Measurements from ENCODE around the gene DOK5.

DOK5 gene

DNA sequence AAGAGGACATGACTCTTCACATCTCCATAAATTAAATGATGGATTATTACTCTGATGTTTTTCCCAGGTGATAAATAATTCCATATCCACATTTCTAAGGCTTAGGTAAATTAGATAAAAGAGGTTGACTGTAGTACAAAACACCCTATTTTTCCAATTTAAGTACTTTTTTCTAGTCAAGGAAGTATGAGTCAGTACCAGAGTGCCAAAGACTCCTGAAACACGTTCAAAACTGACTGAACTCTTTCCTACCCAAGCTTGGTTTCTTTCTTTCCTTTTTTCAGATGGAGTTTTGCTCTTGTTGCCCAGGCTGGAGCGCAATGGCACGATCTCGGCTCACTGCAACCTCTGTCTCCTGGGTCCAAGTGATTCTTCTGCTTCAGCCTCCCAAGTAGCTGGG lies 85.0 kb downstream of the DOK5 start:
- no peak for DNase-seq (ENCODE audit: low read depth)

DNA sequence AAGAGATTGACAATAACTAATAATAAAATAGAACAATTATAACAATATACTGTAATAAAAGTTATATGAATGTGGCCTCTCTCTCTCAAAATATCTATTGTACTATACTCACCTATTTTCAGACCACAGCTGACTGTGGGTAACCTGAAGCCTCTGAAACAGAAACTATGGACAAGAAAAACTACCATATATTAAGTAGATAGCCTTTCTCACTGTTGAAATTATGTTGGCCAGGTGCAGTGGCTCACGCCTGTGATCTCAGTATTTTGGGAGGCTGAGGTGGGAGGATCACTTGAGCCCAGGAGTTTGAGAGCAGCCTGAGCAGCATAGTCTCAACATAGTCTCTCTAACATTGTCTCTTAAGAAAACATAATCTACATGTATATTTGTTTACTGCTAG lies 89.9 kb downstream of the DOK5 start:
- DNase-seq (ENCODE audit: low read depth) = no peak

DNA sequence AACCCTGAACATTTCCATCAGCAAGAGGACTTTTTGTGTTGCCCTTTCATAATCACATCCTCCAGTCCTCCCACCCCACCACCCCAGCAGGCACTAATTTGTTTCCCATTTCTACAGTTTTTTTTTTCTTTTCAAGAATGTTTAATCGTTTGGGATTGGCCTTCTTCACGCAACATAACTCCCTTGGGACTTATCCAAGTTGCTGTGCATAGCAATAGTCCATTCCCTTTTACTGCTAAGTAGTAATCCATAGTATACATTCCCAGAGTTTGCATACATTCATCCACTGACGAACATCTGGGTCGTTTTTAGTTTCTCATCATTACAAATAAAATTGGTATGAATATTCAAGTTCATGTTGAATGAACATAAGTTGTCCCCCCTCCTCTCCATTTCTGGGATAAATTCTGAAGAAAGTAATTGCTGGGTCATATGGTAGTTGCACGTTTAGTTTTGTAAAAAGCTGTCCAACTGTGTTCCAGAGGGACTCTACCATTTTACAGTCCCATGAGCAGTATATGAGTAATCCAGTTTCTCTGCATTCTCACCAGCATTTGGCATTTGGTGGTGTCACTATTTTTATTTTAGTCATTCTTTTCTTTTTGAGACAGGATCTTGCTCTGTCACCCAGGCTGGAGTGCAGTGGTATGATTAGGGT lies 90.8 kb downstream of the DOK5 start:
- DNase-seq (ENCODE audit: low read depth) = no peak

DNA sequence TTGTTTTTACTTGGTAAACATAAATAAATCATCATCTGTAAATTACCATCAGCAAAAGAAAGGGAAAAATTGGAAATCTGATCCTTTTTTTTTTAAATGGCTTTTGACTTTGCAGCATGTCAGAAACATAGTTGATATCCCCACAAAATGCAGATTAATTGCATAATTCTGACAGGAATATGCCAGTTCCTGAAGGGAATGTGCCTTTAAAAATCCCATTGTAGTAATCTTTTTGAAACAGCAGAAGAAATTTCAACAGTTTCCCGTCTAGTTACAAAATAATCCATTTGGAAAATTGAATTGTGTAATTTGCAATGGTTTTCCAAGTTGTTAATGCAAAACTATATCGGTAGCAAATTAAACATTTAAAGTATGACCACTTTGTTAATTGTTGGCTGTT lies 95.2 kb downstream of the DOK5 start:
- no peak for DNase-seq (ENCODE audit: low read depth)

DNA sequence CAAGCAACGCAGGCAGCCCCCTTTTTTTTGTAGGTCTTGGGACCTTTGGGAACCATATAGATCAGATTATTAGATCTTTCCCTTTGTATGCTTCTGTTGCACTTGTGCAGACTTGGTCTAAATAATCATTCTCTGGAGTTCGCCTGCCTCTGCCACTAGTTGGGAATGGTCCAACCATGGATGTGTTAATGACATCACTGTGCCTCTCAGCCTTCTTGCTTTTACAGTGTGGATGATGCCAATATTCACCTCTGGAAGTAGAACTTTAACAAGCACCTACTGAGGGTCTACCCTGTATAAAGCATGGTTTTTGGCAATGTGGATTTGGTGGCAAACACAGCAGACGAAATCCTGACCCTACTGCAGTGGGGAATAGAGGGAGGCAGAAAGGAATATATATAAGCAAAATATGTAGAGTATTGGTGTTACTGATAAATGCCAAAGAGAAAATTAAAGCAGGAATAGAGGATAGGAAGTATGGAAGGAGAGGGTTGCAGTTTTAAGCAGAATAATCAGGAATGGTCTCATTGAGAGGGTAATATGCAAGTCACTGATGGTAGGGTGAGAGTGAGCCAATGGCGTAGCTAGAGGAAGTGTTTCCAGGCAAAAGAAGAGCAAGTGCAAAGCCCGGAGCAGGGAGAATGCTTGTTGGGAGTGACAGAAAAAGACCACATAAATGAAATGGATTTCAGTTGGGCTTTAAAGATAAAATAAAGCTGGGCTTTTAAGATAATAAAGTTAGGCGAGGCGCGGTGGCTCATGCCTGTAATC lies 97.5 kb downstream of the DOK5 start:
- DNase-seq (ENCODE audit: low read depth) = no peak

DNA sequence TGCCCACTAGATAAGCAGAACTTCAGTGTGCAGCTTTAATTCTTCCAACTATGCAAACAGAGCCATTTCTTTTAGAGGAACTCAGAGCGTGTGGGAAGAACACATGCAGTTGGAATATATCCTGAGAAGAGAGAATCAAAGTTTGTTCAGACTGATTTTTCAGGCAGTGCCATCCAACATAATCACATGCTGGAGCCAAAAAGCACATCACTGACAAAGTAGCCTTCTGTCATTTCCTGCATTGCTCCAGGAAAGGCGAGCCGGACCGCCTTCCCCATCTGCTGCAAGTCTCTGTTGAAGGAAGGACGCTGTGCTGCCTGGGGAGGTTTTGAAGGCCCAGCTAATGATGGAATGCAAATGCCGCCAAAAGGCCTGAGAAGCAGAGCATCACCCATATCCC lies 98.4 kb downstream of the DOK5 start:
- DNase-seq (ENCODE audit: low read depth) = no peak

DNA sequence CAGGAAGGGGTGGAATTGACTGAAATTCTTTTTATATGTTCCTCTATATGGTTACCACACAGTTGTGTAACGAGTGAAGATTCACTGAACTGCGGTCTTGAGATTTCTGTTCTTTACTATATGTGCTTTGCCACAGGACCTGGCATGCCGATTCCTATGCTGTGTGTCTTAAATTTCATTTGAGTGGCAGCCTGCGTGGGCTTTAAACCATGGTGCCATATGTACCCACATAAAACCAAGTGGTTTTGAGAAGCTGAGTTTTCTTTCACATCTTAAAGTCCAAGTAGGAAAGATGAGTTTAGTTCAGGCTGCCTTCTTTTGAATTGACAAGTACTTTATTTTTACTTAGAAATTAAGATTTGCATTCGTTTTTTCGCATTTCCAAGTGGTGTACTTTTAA lies 101.1 kb downstream of the DOK5 start:
- DNase-seq (ENCODE audit: low read depth) = no peak

DNA sequence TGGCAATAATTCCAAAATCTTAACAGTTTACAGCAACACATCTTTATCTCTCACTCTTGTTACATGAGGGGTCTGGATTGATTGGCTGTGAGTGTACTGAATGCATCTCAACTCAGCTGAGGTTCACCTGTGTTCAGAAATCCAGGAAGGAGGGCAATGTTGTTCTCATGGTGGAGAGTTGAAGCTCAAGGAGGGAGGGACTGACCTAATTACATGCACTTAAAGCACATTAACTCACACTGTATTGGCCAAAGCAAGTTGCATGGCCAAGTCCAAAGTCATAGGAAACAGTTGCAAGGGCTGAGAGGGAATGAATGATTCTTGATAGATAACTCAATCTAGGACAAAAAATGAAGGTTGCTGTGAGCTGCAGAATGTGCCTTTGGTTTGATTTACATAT lies 102.2 kb downstream of the DOK5 start:
- DNase-seq (ENCODE audit: low read depth) = no peak

DNA sequence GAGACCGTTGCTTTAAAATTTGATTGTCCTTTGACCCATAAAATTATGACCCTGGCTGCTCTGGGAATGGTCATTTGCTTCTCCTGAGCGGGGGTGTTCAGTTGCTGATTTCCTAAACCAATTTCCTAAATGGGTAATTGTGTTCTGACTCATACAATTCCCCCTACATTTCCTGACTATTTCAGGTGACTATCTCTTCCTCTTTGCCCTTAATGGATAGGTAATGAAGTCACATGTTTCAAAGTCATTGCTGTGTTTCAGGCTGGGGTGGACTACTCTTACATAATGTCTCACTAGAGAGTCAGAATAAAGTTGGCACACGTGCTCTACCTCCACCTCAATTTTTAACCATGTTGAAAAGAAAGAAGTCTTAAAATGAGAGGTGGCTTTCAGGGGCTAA lies 109.8 kb downstream of the DOK5 start:
- DNase-seq (ENCODE audit: low read depth) = no peak

DNA sequence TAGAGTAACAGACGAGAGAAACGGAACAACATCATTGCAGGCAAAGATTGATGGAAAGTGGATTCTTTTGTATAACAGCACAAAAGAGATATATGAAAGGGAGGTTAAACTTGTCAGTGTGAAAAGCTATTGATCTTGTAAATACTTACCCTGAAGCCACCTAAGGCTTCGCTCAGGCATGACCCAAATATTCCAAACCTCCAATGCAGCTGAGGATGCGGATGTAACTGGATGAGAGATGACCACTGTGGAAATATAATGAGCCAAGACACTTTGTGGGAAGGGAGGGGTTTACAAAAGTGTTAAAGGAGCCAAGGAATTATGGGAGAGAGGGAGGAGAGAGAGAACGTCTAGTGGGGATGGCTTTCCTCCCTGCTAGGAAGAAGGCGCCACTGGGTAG lies 112.0 kb downstream of the DOK5 start:
- DNase-seq (ENCODE audit: low read depth) = no peak

DNA sequence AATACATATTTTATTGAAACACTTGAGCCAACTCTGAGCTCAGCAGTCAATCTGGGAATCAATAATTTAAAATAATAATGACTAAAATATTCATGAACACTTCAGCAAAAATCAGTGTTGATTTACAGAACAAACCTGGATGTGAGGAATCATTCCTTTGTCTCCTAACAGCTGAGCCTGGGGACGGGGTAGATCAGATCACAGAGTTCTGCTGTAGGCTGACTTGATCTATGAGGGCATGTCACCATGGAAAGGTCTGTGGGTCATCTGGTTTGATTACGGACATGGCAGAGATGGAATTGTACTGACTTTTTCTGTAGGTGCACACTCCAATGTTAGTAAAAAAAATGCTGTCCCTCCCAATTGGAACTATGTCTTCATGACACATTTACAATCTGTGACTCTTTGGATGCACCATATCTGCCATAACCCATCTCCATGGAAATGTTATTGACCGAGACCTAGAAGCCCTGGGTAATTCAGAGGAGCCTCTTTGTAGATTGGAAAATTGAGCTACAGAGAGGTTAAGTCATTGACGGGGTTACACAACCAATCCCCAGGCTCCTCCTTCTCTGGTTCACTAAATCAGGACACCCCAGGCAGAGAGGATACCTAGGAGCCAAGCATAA lies 114.1 kb downstream of the DOK5 start:
- no peak for DNase-seq (ENCODE audit: low read depth)

DNA sequence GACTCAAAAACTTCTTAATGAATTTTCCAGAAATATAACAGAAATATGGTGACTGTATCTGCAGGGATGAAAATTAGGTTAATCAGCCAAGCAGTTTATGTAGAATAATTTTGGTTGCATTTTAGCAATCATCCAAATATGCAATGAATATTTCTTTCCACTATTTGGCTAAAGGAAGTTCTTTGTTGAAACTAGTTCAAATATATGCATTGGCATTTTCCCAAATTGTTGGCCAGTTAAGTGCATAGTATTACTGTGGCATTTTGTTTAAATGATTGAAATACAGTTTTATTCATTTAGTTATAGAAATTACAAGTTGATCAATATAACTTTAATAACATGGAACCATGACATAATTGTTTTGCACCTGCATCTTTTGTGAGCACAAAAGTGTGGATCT lies 115.5 kb downstream of the DOK5 start:
- no peak for DNase-seq (ENCODE audit: low read depth)

DNA sequence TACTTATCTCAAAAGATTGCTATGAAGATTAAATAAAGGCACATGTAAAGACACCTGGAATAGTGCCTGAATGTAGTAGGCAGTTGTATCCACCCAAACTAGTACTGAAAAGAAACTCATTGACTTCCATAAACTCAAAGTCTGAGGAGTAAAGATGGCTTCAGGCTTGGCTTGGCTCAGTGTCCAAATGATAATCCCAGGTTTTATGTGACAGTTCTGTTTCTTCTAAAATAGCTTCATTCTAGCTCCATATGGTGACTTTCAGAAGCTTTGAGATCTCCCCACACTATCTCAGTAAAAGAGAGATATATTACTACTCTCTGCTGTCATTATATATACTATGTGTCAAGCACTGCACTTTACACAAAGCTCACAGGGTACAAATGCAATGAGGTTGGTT lies 121.3 kb downstream of the DOK5 start:
- no peak for DNase-seq (ENCODE audit: low read depth)

DNA sequence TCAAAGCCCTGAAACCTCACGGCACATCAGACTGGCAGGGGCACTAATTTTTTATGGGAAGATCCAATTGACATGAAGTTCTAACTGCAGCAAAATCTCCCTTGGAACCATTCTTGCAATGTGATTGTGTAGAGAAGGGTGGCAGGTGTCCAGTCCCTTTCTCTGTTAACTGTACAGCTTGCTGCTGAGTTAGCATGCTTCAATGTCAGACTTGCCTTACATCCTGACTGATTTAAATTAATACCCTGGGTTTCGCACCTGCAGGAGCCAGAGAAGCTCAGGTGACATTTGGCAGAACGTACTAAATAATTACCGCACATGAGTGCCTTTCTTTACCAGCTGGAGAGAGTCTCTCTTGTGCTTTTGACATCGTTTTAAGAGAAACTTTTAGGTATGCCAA lies 123.0 kb downstream of the DOK5 start:
- no peak for DNase-seq (ENCODE audit: low read depth)

DNA sequence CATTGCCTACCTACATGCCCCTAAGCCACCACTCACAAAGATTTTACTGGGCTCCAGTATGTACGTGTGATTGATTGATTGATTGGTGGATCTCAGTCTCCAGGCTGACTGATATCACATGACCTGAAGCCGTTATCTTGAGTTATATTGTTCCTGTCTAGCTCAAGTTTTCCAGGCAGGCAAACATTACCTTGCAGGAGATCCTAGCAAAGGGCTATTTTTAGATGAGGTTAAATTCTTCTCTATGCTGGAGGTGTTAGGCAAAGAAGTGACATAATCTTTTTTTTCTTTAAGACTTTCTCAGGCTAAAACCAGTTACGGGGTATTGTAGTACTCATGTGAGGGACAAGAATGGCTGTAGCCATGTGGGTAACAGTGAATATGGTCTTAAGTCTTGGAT lies 125.2 kb downstream of the DOK5 start:
- no peak for DNase-seq (ENCODE audit: low read depth)

DNA sequence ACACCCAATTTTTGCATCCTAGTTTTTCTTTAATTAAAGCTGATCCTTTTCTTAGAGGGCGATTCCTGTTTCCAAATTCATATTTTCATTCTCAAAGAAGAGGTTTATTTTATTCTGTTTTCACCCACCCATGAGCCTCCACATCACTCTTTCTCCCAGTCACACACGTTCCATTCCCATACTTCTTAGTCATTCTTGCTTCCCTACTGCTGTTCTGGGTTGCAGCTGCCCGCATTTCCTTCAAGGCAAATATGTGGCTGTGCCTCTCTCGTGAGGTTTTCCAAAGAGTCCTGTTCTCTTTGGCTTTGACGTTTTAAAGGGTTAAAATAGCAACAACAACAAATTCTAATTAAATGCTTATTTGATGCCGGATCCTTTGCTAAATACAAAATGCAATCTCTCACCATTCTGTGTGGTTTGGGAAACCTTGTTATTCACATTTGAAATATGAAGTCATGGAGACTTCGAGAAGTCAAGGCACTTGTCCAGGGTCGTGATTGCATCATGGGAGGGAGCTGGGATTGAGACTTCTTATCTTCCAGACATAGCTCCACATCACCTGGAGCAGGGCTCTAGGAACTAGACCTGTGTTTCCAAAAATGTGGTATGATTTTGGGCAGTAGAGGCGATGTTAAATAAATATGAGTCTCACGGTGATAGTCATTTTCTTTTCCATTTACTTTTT lies 126.6 kb downstream of the DOK5 start:
- DNase-seq (ENCODE audit: low read depth) = no peak

DNA sequence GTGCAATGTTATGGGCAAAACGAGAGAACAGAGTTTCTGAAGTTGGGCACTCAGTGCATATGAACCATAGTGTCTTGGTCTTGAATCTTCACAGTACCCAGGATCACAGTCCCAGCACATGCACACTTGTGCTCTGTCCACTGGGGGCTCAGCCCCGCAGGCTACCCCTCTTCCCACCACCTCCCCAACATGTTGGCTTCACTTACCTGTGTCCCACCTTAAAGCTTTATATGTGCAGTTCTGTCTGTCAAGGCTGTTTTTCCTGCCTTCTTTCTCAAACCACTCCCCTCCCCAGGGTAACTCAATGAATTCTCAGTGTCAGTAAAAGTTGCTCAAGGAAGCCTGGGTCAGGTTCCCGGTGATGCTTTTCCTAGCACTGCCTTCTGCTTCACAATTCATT lies 129.9 kb downstream of the DOK5 start:
- no peak for DNase-seq (ENCODE audit: low read depth)

DNA sequence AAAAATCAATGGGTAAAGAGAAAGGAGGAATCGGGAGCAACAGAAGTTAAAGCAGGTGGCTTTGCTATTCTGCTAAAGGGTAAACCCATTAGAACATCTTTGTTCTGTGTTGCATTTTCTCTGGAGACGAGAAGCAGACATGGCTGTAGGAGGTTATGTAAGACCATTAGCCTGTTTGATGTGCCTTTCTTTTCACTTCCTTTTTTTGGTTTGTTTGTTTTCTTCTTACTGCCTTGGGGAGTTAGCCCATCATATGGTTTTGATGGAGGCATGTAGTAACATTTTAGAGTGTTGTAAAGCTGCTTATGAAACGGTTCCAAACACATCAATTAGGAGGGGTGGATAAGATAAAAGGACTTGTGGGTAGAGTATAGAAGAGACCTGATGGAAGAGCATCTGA lies 131.0 kb downstream of the DOK5 start:
- no peak for DNase-seq (ENCODE audit: low read depth)

DNA sequence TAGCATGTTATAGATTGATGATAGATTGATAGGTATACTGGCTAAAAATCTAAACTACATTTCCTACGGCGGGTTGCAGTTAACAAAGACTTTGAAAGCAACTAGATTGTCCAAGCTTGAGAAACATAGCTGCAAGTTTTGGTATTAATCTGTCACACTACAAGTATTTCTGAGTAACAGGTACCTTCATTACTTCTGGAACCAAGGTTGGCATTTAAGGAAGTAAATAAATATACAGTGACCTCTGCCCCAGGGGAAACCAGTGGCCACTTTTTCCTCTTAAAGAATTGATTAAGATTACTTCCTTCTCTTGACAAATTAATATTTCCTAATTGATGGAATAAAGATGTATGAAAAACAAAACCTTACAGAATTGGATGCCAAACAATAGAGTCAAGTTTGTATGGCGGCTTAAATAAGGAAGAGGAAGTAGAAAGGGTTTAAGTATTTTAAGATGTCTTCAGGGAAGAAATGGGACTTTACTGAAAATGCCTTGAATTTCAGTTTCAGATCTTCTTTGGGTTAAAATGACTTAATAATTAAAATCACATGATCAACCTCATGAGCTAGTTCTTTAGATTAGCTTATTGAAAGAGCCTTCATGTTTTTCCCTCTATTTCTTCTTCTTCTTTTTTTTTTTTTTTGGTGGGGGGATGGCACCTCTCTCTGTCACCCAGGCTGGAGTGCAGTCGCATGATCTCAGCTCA lies 132.8 kb downstream of the DOK5 start:
- no peak for DNase-seq (ENCODE audit: low read depth)

DNA sequence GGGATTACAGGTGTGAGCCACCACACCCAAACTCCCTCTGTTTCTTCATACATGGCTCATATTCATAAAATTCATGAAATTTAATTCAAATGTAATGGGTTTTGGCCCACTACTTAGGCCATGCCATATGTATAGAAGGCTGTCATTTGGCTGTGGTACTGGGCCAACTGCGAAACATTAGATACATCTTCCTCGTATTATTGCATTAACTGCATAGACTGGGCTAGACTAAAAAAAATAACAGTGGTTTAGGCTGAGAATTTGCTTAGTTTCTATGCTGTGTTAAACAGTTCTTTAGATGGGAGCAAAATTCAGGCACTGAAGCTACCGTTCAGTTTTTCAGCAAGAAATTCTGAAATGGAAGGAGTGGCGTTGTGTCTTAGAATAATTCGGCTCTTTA lies 133.6 kb downstream of the DOK5 start:
- DNase-seq (ENCODE audit: low read depth) = no peak

DNA sequence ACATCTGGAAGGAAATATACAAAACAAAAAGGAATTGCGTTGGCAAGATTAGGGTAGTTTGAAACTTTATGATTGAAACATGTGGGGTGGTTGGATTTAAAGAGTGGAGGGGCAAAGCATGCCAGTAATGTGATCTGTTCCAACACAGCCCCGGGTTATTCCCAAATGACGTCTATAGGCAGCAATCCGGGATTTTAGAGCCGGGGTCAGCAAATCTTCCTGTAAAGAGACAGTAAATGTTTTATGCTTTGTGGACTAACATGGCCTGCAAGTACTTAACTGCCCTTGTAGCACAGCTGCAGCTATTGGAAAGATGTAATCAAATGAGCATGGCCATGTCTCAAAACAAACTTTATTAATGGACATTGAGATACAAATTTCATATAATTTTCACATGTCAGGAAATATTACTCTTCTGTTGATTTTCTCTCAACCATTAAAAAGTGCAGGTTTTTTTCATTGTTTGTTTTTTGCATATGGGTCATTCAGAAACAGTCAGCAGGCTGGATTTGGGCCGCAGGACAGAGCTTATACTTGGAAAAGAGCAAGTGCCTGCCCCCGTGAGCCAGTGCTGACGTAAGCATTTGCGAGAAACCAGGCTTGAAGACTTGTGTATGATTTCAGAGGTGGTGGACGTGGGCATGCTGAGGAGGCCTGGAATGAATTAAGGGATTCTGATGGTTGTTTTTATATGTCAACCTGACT lies 136.5 kb downstream of the DOK5 start:
- no peak for DNase-seq (ENCODE audit: low read depth)

DNA sequence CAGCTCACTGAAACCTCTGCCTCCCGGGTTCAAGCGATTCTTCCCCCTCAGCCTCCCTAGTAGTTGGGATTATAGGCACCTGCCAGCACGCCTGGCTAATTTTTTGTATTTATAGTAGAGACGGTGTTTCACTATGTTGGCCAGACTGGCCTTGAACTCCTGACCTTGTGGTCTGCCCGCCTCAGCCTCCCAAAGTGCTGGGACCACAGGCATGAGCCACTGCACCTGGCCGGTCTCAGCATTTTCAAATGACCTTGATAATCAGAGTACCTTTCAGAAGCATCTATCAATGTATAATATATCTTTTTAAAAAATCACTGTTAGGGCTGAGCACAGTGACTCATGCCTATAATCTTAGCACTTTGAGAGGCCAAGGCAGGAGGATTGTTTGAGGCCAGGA lies 143.0 kb downstream of the DOK5 start:
- DNase-seq (ENCODE audit: low read depth) = no peak
